Adipose tissue (tissue), 3 donors: ENCODE results near the gene PYCARD. TPM values are rescaled to one million over a fixed set of nuclear protein-coding genes. Genes with fewer than 3 reads are reported as not detected.
"Not testable (repeated sequence)": the region's sequence is repeated elsewhere in the genome, so short reads cannot be mapped to it uniquely, and the experiment has no call there.

Experiments
- H3K27ac ChIP-seq: one replicate; pipeline ENCODE4 v1.5.1; 2013; ENCODE audit warnings: low read depth, low read length
- WGBS, 3 donors: extraction: QIAGEN DNeasy Blood & Tissue Kit; methylation state at CpG; one replicate each; pipeline ENCODE4 v1.1.7; 2013; 5-methylcytosine and 5-hydroxymethylcytosine counted together
- polyA plus RNA-seq, 3 donors: library from polyadenylated mRNA; stranded (reverse); fragments of 200-250 nt; gene quantifications; one replicate each; pipeline ENCODE4 v1.2.3, GENCODE V29; 2013
- donor health status: healthy with polysubstance abuse.
- donor health status: Bipolar disorder and iron deficiency.
- donor health status: healthy.

The PYCARD gene
- polyA plus RNA-seq, 3 donors = 12.2 to 50.5 (median 25.8) TPM

GRCh38 chr16:31216422-31217135, 14.0 kb upstream of the PYCARD start, which contains the start of gene PYDC1:
PYDC1 (minus strand) TSS chr16:31217135; CDS start chr16:31217028, 107 bp downstream.
- no peak within 1 kb of the TSS for H3K27ac ChIP-seq
- 4% methylated on average over 49 to 52 of the region's 52 CpGs for WGBS, 3 donors

GRCh38 chr16:31215287-31216162, 13.0 kb upstream of the PYCARD start:
- 0 to 1% (median 1%) methylated on average over 60 to 63 of the region's 63 CpGs for WGBS, 3 donors
- no peak overlapping the region for H3K27ac ChIP-seq

GRCh38 chr16:31214708-31215286, 12.2 kb upstream of the PYCARD start:
- 3 to 14% (median 13%) methylated on average over 49 to 58 of the region's 58 CpGs for WGBS, 3 donors
- no peak overlapping the region for H3K27ac ChIP-seq

- H3K27ac ChIP-seq = no peak within 1 kb of the TSS
- 67 to 70% (median 67%) methylated on average over 17 to 25 of the region's 25 CpGs for WGBS, 3 donors
Measured at GRCh38 chr16:31213877-31214707, 11.5 kb upstream of the PYCARD start, which contains the start of gene TRIM72. TRIM72 (plus strand) TSS chr16:31214119; CDS start chr16:31214739, 620 bp downstream.

DNA sequence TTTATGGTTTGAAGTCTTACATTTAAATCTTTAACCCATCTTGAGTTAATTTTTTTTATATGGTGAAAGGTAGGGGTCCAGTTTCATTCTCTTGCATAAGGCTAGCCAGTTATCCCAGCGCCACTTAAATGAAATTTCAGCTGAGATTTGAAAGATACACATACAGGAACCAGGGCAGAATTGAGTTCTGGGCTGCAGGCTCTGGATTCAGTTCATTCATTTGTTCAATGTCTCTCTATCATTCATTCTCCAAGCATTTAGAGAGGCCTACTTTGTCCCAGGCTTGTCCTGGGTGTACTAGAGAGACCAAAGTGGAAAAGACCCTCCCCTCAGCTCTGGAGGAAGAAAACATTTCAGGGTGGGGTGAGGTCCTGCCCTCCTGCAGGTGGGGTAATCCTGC, 10.8 kb upstream of the PYCARD start:
- H3K27ac ChIP-seq = no peak overlapping the region
- 88 to 100% (median 95%) methylated on average over 1 of the region's 1 CpG for WGBS, 3 donors

DNA sequence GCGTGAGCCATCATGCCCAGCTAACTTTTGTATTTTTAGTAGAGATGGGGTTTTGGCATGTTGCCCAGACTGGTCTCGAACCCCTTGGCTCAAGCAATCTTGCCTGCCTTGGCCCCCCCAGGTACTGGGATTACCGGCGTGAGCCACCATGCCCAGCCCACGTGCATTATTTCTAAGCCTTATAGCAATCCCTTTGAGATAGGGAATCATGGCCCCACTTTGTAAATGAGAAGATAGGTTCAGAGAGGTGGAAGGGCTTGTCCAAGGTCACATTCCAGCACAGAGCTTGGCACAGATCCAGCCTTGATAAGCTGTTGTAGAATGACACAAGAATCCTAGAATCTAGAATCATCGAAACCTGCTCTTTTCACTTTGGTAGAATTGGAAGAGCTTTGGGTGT, 4.2 kb upstream of the PYCARD start:
- no peak overlapping the region for H3K27ac ChIP-seq
- 38 to 56% (median 52%) methylated on average over 6 of the region's 6 CpGs for WGBS, 3 donors

DNA sequence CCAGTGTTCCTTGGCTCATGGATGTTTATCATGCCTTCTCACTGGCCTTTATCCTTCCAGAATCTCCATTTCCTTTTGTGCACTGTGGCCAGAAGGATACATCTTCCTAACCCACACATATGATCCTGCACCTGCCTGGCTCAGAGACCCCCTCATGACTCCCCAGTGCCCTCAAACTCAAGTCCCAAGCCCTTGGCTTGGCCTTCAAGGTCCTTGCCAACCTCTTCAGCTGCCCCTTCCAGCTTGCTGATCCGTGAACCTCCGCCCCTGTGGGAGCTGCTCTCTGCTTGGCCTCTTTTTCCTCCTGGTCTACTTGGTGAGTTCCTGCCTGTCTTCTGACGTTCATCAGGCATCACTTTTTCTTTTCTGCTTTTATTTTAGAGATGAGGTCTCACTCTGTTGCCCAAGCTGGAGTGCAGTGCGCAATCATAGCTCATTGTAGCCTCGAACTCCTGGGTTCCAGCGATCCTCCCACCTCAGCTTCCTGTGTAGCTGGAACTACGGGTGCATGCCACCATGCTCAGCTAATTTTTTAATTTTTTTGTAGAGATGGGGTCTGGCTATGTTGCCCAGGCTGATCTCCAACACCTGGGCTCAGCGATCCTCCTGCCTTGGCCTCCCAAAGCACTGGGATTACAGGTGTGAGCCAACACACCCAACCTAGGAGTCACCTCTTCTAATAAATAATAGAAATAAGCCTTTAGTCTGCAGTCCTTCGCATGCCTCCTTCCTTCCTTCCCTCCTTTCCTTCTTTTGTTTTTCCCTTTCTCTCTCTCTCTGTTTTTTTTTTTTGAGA, 2.5 kb upstream of the PYCARD start:
- H3K27ac ChIP-seq = no peak overlapping the region
- 80 to 89% (median 81%) methylated on average over 9 of the region's 9 CpGs for WGBS, 3 donors

DNA sequence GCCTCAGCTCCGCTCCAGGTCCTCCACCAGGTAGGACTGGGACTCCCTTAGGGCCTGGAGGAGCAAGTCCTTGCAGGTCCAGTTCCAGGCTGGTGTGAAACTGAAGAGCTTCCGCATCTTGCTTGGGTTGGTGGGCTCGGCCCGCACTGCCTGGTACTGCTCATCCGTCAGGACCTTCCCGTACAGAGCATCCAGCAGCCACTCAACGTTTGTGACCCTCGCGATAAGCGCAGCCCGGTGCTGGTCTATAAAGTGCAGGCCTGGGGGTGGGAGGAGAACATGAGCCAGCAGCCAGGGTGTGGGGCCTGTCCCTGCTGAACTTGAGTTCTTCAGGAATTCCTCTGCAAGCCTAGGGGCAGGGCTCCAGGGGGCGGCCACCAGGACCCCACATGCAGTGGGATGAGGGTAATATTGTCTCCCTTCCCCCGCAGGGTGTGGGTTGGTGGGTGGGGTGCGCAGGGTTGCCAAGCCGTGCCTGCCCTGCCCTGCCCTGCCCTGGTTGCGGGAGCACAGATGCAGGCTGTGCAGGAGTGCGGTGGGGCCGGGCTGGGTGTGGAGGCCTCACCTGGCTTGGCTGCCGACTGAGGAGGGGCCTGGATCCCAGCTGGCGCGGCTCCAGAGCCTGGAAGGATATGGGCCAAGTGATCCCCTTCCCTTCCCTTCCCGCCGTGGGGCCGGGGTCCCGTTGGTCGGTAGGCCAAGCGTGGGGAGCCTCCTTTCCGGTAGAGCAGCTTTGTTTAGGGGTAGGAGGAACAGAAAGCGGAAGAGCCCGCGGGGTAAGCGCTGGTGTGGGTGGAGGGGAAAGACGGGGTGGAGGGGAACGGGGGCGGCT, 762 bp downstream of the PYCARD start:
- WGBS, 3 donors = 15 to 20% (median 17%) methylated on average over 33 to 35 of the region's 35 CpGs

DNA sequence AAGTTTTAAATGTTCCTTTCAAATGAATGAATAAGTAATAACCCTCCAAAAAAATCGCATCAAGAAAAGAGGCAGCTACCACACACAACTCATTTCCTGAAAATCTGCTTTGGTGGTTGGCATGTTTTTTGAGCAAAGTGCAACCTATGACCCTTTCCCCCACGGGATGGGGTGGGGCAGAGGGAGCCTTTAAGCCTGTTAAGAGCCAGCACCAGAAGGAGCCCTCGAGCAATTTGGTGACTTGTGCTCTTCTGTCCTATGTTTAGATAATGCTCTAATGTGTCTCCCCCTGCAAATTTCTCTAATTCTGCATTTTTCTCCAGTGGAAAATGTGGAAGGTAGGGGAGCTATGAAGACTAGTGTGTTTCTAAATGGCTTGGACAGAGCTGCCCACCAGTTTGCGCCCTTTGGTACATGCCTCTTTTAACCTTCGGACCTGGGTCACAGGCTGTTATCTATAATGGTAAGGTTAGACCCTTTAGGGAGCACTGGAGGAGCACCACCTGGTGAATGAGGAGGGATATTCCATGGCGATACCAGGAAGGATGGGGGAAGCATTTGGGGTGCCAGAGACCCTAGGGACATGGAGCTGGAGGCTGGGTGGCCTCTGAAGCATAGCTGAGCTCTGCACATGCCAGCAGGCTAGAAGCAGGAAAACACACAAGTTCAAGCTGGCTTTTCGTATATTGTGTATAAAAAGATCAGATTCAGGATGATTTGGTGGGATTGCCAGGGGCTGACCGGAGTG, 1.6 kb downstream of the PYCARD start:
- WGBS, 3 donors = 49 to 67% (median 53%) methylated on average over 8 of the region's 8 CpGs
- H3K27ac ChIP-seq = no peak overlapping the region

More for the DNA sequence above, 762 bp downstream of the PYCARD start:
- no peak overlapping the region for H3K27ac ChIP-seq

DNA sequence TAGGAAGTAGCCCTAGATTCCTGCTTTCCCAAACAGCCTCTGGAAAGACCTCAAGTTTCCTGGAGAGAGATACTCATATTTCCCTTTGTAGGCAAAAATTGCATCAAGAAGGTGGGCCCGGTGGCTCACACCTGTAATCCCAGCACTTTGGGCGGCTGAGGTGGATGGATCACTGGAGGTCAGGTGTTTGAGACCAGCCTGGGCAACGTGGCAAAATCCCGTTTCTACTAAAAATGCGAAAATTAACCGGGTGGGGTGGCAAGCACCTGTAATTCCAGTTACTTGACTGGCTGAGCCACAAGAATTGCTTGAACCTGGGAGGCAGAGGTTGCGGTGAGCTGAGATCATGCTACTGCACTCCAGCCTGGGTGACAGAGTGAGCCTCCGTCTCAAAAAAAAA, 2.4 kb downstream of the PYCARD start:
- not testable (repeated sequence) for H3K27ac ChIP-seq
- 88 to 91% (median 90%) methylated on average over 8 of the region's 8 CpGs for WGBS, 3 donors

- no peak overlapping the region for H3K27ac ChIP-seq
- 89 to 92% (median 92%) methylated on average over 5 of the region's 5 CpGs for WGBS, 3 donors
Measured at GRCh38 chr16:31199430-31200041, 3.0 kb downstream of the PYCARD start.

DNA sequence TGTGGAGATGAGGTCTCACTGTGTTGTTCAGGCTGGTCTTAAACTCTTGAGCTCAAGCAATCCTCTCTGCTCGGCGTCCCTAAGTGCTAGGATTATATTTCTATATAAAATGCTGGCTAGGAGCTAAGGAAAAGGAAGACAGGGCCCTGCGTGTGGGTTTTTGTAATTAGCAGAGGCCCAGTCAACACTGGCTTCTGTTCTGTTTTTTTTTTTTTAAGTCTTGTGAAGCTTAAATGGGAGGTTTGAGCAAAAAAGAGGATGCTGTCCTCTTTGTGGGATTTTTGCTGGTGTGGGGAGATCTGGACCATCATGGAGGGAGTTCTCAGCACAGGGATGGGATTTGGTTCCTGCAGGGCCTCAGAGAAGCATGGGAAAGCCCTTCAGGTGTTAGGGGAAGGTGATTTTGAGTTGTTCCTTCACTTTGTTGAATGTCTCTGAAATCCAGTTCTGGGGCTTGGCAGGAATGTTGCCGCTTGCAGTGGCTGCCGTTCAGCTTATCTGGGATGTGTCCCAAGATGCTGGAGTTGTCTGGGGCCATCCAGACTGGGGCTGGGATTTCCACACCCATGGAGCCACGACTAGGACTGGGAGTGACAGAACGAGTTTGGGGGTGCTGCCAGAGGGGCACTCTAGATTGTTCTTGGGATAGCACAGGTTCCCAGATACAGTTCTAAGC, 4.2 kb downstream of the PYCARD start:
- no peak overlapping the region for H3K27ac ChIP-seq
- 60 to 72% (median 64%) methylated on average over 7 of the region's 7 CpGs for WGBS, 3 donors

GRCh38 chr16:31196324-31197088, 6.1 kb downstream of the PYCARD start:
- 71 to 88% (median 73%) methylated on average over 17 of the region's 17 CpGs for WGBS, 3 donors

GRCh38 chr16:31195861-31196260, 6.7 kb downstream of the PYCARD start:
- H3K27ac ChIP-seq = not testable (repeated sequence)
- WGBS, 3 donors = 95 to 96% (median 96%) methylated on average over 11 of the region's 11 CpGs

More at GRCh38 chr16:31196324-31197088, 6.1 kb downstream of the PYCARD start:
- no peak overlapping the region for H3K27ac ChIP-seq
